ENCODE results near the gene SHROOM3.

Gene SHROOM3

DNA sequence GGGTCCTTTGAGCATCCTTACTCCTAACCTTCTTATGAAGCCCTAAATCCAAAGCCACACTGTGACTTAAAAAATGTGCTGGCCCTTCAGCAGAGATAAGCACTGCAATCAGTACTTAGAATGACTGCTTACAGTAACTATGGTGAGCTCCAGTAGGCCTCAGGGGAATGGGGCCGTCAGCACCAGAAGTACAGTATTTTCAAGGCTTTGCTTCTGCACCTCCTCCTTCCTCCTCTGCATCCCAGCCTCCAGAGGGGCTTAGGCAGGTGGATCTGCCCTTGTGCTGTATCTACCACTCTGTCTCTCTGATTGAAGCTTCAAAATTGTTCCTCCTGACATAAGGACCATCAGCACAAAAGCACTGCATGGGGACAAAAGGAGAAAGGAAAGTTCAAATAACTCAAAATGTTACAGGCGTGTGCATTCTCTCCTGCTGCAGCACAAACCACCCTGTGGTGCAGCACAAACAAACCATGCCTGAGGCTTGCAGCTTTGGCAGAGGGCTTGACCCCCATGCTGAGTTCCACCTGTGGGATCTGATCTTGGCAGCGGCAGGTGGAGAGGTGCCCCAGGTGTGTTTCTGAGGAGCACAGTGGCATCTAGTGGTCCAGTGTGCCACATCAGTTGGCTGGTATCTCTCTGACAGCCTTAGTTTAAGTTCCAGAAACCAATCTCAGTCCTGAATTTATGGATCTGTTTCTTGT, 298.2 kb downstream of the SHROOM3 start:
- no peak for DNase-seq

DNA sequence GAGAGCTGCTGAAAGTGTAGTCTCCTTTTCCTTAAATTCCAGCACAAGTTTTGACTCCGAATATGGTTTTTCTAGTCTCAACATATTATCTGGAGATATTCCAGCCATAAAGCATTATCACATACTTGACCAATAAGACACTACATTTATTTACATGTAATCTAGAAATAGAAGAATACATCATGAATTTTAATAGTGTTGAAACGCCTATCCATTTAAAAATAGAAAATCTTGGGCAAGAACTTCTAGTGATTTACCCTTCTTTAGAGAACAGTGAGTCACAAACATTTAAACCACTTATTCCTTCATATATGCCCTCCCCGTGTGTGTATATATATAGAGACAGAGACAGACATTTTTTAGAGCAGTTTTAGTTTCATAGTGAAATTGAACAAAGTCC, 301.4 kb downstream of the SHROOM3 start:
- no peak for DNase-seq

DNA sequence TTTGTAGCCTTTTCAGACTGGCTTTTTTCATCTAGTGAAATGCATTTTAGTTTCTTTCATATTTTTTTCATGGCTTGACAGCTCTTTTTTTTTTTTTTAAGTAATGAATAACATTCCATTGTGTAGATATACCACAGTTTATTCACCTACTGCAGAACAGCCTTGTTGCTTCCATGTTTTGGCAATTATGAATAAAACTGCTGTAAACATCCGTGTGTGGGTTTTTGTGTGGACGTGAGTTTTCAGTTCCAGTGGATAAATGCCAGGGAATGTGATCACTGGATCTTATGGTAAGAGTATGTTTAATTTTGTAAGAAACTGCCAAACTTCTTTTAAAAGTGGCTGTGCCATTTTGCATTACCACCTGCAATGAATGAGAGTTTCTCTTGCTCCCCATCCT, 302.2 kb downstream of the SHROOM3 start:
- no peak for DNase-seq

DNA sequence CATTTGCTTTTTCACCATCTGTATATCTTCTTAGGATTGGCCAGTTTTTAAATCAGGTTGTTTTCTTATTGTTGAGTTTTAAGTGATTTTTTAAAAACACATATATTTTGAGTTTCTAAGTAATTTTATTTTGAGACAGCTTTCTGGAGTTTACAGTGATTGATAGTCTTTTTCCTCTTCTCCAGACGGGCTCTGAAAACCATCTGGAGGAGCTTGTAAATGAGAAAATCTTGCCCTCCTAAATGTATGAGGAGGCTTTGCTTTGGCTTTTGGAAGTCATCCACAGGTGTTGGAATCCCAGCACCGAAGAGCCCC, 302.7 kb downstream of the SHROOM3 start:
- DNase-seq, result no peak

DNA sequence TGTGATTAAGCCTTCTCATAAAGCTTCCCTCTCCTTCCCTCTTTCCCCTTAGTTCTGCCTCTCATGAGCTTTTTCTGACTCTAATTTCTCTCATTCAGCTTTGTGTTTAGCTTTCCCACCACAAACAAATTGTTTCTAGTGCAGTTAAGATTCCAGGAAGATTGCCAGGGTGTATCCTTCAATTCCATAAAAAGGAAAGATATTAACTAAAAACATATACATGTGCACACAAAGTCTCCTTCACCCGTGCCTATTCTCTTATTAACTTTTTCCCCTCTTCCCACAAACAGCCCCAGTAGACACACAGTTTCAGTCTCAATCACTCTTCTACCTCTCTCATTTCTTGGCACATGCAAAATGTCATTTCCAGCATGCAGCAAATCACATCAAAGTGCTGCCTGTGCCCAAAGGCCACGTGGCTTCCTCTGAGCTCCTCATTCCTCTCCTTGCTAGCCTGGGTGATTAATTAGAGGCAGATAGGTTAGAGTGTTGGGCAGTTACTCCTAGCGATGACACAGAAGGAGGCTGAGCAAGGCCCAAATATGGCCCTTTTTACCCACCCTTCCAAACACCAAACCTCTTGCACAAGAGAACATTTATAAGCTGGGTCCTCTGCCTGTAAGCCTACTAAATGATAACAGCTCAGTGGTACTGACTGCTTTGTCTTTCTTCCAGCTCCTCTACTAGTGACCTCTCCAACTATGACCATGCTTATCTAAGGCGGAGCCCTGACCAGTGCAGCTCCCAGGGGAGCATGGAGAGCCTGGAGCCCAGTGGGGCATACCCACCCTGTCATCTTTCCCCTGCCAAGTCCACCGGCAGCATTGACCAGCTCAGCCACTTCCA, 303.3 kb downstream of the SHROOM3 start:
- DNase-seq, result no peak

DNA sequence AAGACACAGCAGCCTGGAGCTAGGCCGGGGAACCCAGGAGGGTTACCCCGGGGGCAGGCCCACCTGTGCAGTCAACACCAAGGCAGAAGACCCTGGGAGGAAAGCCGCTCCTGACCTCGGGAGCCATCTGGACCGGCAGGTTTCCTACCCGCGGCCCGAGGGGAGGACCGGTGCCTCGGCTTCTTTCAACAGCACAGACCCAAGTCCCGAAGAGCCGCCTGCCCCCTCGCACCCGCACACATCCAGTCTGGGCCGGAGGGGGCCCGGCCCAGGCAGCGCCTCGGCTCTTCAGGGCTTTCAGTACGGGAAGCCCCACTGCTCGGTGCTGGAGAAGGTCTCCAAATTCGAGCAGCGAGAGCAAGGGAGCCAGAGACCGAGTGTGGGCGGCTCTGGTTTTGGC, 305.2 kb downstream of the SHROOM3 start:
- no peak for DNase-seq

DNA sequence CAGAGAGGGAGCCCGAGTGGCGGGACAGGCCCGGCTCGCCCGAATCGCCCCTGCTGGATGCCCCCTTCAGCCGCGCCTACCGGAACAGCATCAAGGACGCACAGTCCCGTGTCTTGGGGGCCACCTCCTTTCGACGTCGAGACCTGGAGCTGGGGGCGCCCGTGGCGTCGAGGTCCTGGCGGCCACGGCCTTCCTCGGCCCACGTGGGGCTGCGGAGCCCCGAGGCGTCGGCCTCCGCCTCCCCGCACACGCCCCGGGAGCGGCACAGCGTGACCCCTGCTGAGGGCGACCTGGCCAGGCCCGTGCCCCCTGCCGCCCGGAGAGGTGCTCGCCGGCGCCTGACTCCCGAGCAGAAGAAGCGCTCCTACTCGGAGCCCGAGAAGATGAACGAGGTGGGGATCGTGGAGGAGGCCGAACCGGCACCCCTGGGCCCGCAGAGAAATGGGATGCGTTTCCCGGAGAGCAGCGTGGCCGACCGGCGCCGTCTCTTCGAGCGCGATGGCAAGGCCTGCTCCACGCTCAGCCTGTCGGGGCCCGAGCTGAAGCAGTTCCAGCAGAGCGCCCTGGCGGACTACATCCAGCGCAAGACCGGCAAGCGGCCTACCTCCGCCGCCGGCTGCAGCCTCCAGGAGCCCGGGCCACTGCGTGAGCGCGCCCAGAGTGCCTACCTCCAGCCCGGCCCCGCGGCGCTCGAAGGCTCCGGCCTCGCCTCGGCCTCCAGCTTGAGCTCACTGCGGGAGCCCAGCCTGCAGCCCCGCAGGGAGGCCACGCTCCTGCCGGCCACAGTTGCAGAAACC, 306.0 kb downstream of the SHROOM3 start:
- DNase-seq, result no peak

DNA sequence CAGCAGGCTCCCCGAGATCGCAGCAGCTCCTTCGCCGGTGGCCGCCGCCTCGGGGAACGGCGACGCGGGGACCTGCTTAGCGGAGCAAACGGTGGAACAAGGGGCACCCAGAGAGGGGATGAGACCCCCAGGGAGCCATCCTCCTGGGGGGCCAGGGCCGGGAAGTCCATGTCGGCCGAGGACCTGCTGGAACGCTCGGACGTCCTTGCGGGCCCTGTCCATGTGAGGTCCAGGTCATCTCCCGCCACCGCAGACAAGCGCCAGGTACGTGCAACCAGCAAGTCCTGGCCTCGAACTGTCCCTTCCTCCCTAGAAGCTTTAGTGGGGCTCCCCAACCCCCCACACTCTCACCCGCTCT, 306.6 kb downstream of the SHROOM3 start:
- DNase-seq, result no peak

DNA sequence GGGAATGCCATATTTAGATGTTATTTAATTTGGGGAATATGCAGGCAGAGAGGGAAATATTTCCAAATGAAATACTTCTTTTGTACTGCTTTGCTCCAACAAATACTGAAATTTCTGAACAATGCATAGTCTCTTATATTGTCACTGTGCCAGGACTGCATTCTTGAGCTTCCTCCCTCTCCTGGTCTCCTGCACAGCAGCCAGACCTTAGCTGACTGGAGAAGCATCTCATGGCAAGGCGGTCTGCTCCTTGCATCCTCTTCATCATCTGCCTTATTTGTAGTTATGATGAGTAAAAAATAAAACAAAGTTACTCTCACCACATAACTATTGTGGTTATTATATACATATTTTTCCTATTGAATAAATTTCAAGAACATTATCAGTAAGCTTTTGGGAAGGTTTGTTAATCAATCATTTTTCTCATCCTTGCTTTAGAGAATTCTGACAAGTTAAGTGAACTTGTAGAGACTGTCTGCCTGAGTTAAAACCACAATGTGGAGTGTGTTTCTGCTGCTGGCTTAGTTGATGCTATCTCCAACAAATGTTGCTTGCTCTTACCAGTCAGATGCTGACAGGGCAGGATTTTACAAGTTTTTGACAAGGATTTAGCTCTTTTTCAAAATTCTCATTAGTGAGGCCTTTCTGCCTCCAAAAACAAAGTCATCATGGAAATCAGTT, 309.4 kb downstream of the SHROOM3 start:
- no peak for DNase-seq

DNA sequence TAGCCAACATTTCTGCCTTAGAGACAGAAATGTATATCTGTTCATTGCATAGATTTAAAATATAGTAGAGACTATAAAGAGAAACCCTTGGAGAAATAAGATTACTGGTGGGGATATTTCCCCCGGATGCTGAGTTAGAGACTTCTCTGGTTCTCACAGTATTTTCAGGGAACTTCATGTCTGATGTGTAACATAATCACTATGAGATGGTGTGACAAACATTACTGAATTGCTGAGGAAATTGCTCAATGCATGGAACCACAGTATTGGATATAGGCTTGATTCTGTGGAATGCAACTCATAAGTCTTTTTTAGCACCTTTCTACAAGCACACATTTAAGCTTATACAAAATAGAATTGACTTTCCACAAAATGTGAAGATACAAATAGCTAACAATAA, 310.2 kb downstream of the SHROOM3 start:
- DNase-seq, result no peak

DNA sequence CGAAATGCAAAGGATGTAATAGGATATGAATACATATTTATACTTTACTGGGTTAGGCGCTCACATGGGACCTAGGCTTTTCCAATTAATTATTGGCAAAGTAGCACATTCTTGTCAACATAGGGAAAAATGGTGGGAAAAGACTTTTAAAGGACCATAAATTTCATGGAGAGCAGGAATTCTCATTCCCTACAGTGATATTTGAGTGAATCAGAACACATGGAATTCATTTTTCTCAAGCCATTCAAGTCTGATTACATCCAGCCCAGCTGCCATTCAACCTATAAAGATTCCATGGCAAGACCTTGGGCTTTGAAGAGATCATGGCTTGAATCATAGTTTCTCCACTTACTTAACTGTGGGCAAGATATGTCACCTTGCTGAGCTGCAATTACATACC, 312.5 kb downstream of the SHROOM3 start:
- no peak for DNase-seq

DNA sequence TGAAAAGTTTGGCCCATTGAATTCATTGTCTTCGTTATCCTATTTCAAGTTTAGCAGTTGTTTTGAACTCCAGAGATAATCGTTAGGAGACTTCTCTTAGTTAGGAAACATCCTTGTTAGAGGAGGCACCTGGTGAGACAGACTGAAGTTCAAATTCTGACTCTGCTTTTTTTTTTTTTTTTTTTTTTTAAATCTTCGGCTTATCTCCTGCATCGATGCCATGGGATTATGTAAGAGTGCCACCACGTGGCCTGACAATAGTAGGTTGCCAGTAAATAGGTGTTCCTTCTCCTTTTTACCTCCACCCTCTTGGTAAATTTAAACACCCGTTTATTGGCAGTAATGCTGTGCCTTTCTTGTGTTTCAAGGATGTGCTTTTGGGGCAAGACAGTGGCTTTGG, 313.6 kb downstream of the SHROOM3 start:
- DNase-seq, result no peak

DNA sequence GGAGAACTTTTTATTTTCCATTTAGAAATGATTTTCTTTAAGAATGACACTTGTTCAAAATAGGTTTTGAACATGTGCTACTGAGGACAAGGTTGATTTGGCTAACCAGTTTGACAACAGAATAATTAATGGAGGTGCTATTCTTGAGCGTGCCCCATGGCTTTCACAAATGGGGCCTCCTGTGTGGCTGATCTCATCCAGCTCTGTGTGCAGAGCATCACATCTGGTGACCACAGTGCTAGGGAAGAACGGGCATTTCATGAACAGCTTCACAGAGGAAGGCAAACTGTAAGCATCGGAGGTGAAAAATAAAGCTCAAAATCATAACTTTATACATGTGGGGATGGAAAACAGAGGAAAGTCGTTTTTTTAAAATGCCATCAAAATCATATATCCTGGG, 314.3 kb downstream of the SHROOM3 start:
- DNase-seq, result no peak

DNA sequence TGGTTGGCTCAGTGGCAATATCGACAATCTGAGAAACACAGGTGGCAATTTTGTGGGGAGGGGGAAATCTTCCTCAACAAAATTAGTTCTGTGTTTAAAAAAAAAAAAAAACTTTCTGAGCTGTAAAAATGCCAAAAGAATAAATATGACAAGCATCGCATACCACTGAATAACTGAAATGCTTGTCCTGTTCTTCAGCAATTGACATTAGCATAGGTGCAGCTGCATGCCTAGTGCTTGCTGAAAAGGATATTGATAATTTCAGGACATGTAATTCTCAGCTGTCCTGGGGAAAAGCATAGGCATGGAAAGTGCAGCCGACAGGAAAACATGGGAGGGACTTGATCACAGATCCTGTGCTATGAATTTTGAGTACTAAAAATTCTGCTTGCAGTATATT, 315.7 kb downstream of the SHROOM3 start:
- DNase-seq, result no peak

DNA sequence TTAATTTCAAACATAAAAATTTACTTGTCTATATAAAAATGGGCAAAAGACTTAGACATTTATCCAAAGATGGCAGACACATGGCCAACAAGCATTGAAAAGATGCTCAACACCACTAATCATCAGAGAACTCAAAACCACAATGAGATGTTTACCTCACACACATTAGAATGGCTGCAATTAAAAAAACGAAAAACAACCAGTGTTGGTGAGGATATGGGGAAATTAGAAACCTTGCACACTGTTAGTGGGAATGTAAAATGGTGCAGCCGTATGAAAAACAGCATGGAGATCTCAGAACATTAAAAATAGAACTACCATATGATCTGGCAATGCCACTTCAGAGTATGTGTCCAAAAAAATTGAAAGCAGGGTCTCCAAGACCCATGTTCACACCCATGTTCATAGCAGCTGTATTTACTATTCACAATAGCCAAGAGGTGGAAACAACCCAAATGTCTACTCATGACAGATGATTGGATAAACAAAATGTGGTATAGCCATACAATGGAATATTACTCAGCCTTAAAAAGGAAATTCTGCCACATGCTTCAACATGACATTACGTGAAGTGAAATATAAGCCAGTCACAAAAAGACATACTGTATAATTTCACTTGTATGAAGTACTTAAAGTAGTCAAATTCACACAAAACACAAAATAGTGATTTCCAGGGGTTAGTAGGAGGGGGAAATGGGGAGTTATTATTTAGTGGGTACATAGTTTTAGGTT, 316.7 kb downstream of the SHROOM3 start:
- DNase-seq, result no peak

DNA sequence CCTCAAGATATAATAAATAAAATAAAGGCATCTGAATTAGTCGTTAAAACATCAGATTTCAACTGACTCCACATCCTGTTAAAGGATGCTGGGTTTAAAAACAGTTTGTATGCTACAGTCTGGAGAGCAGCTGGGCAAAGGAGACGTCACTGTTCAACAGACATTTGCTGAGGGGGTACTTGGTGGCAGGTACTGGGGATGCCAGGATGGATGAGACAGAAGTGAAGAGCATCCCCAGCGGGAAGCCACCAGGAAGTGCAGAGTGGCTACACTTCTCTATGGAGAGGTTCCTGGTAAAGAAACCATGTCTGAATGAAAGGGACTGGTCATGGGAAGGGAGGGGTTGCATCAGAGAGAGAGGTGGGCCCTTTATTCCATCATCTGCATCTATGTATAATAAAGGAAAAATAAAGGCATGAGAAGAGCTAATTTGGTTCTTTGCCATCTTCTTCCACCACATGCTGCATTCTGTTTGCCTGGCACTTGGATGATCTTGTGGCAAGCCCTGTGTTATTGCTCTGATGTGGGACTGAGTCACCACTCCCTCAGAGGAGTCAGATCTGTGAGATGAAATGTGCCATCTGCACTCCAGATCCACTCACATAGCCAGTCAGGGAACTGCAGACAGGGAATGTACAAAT, 318.0 kb downstream of the SHROOM3 start:
- no peak for DNase-seq

DNA sequence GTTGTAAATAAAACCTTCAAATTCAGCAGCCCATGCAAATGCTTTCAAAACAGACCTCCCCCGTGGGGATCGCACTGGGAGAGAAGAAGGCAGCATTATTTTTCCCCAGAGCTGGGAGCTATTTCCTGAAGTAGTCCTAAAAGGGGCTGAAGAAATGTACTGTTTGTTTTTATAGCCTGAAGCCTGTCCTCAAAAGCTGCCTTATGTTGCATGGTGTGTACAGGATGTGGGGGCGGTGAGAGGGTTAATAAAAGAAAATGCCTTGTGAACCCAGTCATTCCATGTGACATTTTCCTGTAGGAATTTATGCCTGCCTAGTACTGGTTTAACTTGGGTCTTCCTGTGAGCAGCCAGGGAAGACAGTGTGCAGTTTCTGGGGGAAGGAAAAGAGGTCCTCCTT, 318.8 kb downstream of the SHROOM3 start:
- no peak for DNase-seq

DNA sequence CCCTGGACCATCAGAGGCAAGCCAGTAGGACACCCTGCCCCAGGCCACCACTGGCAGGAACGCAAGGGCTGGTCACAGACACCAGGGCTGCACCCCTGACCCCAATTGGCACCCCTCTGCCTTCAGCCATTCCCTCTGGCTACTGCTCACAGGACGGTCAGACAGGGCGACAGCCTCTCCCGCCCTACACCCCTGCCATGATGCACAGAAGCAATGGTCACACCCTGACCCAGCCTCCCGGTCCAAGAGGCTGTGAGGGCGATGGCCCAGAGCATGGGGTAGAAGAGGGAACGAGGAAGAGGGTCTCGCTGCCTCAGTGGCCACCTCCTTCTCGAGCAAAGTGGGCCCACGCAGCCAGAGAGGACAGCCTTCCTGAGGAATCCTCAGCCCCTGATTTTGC, 319.4 kb downstream of the SHROOM3 start:
- no peak for DNase-seq

DNA sequence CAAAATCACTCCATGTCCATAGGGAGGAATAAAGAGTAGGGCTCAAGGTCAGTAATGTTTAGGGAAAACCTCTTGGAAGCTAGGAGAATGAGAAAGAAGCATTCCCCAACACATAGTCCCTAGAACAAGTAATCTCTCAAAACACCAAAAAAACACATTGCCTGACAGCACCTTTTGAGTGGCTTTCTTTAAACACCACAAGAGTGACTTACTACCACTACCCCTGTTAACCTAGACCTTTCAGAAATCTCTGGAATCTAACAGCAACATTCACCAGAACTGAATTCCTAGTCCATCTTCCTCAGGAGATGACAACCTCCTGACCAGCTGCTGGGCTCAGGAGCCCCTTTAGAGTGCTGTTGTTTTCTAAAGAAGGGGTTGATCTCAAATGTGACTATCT, 320.7 kb downstream of the SHROOM3 start:
- DNase-seq, result no peak

DNA sequence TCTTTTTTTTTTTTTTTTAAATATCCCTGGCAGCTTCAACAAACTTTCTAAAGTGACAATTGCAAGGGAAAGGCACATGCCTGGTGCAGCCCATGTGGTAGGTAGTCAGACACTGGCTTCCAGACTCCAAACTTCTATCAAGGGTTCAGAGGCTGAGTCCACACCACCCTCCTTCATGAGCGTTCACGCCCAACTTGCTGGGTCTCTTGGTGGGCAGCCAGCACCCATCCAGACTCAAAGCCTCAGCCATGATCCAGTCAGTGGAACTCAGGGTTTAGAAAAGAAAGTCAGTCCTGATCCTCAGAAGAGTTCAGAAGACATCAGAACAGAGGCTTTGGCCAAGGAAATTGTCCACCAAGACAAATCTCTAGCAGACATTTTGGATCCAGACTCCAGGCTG, 321.4 kb downstream of the SHROOM3 start:
- DNase-seq, result no peak

DNA sequence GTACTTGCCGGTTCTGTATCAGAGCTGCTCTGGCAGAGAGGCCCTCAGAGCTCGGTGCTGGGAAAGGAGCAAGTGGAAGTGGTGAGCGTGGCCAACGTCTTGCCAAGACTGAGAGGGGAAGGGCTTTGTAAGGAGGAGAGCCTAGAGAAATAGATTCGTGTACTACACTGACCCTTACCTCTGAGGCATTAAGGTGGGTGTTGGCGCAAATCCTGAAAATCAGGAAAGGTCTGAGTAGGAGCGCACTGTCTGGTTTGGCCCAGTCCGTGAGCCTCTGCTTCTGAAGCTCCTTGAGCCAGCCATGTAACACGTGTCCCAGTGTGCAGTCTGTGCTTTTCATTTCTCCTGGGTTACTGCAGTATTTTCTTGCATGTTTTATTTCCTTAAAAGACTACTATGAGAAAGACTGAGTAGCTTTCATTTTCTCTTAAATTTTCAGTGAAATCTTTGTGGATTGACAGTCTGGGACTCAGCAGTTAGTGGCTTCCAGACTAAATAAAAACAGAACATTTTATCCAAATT, 322.4 kb downstream of the SHROOM3 start:
- no peak for DNase-seq

DNA sequence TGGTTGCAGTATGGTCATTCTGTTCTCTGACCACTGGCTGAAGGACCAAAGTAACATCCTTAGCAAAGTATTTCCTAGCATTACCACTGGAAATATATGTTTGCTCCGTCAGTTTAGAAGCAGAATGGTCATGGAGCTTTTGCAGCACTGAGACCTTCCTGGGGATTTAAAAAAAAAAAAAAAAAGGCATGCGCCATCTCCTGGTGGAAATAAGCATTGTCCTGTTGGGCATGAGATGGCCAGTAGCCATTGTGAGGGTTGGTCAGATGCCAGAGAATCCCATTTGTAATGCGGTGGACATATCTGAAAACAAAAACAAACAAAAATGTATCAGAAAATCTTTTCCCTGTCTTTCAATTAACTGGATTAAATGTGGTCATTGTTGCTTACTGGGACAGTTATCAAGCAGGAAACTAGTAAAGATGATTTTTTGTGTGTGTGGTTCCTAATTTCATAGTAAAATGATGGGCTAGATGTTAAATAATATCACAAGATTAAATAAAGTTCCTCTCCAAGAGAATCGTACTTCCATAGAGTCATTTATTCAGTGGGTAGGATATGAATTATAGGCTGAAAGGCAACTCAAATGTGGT, 323.4 kb downstream of the SHROOM3 start:
- no peak for DNase-seq
